BLaER1 (cell line): ENCODE data around the gene FNDC5.

ENCODE experiments used
- H3K27ac ChIP-seq: shearing (Covaris generic); formaldehyde crosslinking; 2 replicates; pipeline ENCODE4 v1.8.1; 2022
- H3K27me3 ChIP-seq: shearing (Covaris generic); formaldehyde crosslinking; 2 replicates; pipeline ENCODE4 v1.8.1; 2022
- H3K36me3 ChIP-seq: shearing (Covaris generic); formaldehyde crosslinking; 2 replicates; pipeline ENCODE4 v1.8.1; 2022
- H3K4me1 ChIP-seq: shearing (Covaris generic); formaldehyde crosslinking; 2 replicates; pipeline ENCODE4 v1.8.1; 2022
- H3K4me2 ChIP-seq: shearing (Covaris generic); formaldehyde crosslinking; 2 replicates; pipeline ENCODE4 v1.8.1; 2022
- H3K4me3 ChIP-seq: shearing (Covaris generic); formaldehyde crosslinking; 2 replicates; pipeline ENCODE4 v1.8.1; 2022
- H3K9ac ChIP-seq: shearing (Covaris generic); formaldehyde crosslinking; 2 replicates; pipeline ENCODE4 v1.8.1; 2022
- H3K9me3 ChIP-seq: shearing (Covaris generic); formaldehyde crosslinking; 2 replicates; pipeline ENCODE4 v1.8.1; 2022
- H4K20me1 ChIP-seq: shearing (Covaris generic); formaldehyde crosslinking; 2 replicates; pipeline ENCODE4 v1.8.1; 2022
- Cebpa-rat ChIP-seq: shearing (Covaris generic); IDR thresholded peaks from 2 replicates; pipeline ENCODE4 v1.8.1; 2022

FNDC5 gene

DNA sequence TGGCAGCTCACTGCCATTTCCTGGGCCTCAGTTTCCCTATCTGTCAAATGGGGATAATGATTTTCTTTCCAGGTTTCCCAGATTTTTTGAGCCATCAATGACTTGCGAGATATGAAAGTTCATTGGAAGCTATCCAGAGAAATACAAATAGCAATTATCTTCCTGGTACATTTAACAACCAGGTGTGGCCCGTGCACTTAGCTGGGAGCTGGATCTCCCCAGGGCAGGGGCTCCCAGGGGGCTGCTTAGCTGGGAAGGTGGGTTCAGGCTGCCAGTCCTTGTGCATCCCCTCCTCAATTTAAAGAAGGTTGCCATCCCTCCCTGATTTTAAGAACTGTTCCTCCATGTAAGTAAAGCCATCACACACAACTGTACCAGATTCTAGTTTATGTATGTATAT lies 34.1 kb upstream of the FNDC5 start:
- H3K4me1 ChIP-seq, result peaks cover 16% of the 10 kb centered on the region
- no peaks in the 10 kb centered on the region for H3K27me3 ChIP-seq
- no peak for TF ChIP-seq Cebpa-rat
- H4K20me1 ChIP-seq, result no peaks in the 10 kb centered on the region
- no peak overlapping the region for H3K4me3 ChIP-seq
- H3K9ac ChIP-seq, result no peak overlapping the region
- H3K4me2 ChIP-seq, result no peak overlapping the region
- H3K36me3 ChIP-seq, result no peaks in the 10 kb centered on the region
- no peak overlapping the region for H3K27ac ChIP-seq
- no peaks in the 10 kb centered on the region for H3K9me3 ChIP-seq

DNA sequence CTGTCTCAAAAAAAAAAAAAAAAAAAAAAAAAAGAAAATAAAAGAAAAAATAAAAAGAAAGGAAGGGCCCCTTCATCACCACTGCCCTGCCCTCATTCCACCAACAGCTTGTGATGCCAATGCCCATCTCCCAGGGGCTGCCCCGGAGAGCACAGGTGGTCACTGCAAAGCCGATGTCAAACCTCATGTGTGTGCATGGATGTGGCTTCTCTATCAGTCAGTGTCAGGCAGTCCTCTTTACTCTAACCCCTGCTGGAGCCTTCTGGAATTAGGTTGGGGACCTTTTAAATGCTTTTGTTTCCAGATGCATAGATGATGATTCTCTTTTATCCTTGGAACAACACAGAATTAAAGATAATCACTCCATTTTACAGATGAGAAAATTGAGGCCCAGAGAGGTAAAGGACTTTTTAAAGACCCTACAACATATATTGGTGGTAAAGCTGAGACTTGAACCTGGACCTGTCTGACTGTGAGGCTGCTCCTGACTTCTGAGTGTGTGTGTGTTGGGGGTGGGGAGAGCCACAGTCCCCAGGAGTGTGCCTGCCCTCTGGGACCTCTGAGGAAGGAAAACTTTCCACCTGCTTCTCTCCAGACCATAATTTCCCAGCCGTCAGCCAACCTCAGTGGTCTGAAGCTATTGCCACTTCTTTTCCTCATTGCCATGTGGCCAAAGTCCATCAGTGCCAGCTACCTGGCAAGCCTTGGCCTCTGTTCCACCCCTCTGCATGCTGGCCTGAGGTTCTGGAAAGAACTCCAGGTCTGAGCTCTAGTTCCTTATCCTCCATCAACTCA lies 33.5 kb upstream of the FNDC5 start:
- no peak overlapping the region for H3K9ac ChIP-seq
- H3K9me3 ChIP-seq, result no peaks in the 10 kb centered on the region

DNA sequence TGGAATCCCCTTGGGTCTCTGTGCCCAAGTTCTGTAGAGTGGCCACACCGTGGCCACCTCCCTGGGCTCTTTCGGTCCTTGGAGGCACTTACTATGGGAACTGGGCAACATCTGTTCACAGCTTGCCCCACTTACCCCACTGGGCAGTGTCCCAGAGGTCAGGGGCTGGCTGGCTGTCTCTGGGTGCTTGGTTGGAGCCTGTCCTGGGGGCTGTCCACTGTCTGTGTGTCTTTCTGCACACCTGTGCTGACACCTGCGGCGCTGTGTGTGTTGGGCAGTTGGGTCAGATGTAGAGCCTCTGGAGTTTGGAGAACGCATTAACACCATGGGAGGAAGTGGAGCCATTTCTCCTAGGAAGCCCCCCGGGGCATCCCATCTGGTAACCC lies 31.8 kb upstream of the FNDC5 start:
- H3K27me3 ChIP-seq, result no peaks in the 10 kb centered on the region

More for the DNA sequence above, 33.5 kb upstream of the FNDC5 start:
- TF ChIP-seq Cebpa-rat, result no peak
- Histone ChIP-seq H3K4me3 (no peak overlapping the region), H3K27me3 (no peaks in the 10 kb centered on the region), H3K4me2 (no peak overlapping the region), H3K27ac (no peak overlapping the region), H3K4me1 (peaks cover 21% of the 10 kb centered on the region), H3K36me3 (no peaks in the 10 kb centered on the region), H4K20me1 (no peaks in the 10 kb centered on the region)

GRCh38 chr1:32901823-32902534 lies 31.3 kb upstream of the FNDC5 start:
- Histone ChIP-seq H3K4me1 (peaks cover 21% of the 10 kb centered on the region), H3K4me3 (peak overlapping the region; percentile 77), H3K27me3 (no peaks in the 10 kb centered on the region), H3K4me2 (peak overlapping the region; percentile 97), H3K27ac (peak overlapping the region; percentile 74), H4K20me1 (no peaks in the 10 kb centered on the region), H3K9ac (peak overlapping the region; percentile 80), H3K9me3 (no peaks in the 10 kb centered on the region), H3K36me3 (no peaks in the 10 kb centered on the region; the same call in 1 of the 2 replicates)
- TF ChIP-seq Cebpa-rat, result no peak

More for the DNA sequence above, 31.8 kb upstream of the FNDC5 start:
- peaks cover 21% of the 10 kb centered on the region for H3K4me1 ChIP-seq
- H3K4me2 ChIP-seq, result no peak overlapping the region
- H3K4me3 ChIP-seq, result no peak overlapping the region
- no peaks in the 10 kb centered on the region for H4K20me1 ChIP-seq
- H3K36me3 ChIP-seq, result no peaks in the 10 kb centered on the region; the same call in 1 of the 2 replicates
- H3K27ac ChIP-seq, result no peak overlapping the region
- TF ChIP-seq Cebpa-rat, result no peak
- H3K9me3 ChIP-seq, result no peaks in the 10 kb centered on the region
- no peak overlapping the region for H3K9ac ChIP-seq

DNA sequence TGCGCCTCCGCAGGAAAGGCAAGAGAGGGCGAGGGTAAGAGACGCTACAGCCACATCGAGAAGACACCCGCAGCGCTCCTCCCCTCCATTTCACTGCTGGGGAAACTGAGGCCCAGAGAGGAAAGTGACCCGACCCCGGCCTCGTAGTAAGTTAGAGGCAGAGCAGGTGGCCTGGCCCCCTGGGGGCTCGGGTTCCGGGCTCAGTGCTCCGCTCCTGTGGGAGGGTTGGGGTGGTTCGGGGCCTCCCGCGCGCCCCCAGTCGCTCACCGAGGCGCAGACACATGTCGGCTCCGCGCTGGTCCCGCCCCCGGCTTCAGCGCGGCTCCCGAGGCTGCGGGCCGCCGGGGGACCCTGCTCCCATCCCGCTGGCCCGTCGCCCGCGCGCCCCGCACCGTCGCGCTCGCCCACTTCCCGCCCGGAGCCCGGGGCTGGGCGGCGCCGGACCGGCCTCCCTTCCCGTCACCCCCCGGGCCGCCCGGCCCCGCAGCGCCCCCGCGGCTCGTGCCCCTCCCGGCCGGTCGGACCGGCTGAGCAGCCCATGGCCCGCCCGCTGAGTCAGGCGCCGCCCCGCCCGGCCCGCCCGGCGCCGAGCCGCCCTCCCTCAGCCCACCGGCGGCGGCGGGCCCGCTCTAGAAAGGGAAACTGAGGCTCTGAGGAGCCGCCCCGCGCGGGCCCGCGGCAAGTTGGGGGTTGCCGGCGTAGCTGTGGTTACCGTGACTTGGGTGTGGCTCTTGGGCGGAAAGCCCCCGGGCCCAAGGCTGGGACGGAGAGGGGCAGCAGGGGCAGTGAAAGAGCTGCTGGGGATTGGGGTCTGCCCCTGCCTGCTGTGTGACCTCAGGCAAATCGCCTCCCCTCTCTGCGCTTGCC lies 30.5 kb upstream of the FNDC5 start, which contains the start of gene TMEM54:
Gene TMEM54, minus strand, starts transcription at position 434 of the 867 bp plus-strand sequence. Its CDS starts 151 bp downstream, at position 283.
- Histone ChIP-seq H3K4me2 (peak within 1 kb of the TSS; percentile 97), H3K9me3 (no peaks in the 10 kb centered on the region), H4K20me1 (no peaks in the 10 kb centered on the region), H3K36me3 (no peaks in the 10 kb centered on the region; the same call in 1 of the 2 replicates), H3K9ac (peak within 1 kb of the TSS; percentile 80), H3K27me3 (no peaks in the 10 kb centered on the region), H3K4me3 (peak within 1 kb of the TSS; percentile 77), H3K4me1 (peaks cover 21% of the 10 kb centered on the region), H3K27ac (peak within 1 kb of the TSS; percentile 74)
- no peak for TF ChIP-seq Cebpa-rat

DNA sequence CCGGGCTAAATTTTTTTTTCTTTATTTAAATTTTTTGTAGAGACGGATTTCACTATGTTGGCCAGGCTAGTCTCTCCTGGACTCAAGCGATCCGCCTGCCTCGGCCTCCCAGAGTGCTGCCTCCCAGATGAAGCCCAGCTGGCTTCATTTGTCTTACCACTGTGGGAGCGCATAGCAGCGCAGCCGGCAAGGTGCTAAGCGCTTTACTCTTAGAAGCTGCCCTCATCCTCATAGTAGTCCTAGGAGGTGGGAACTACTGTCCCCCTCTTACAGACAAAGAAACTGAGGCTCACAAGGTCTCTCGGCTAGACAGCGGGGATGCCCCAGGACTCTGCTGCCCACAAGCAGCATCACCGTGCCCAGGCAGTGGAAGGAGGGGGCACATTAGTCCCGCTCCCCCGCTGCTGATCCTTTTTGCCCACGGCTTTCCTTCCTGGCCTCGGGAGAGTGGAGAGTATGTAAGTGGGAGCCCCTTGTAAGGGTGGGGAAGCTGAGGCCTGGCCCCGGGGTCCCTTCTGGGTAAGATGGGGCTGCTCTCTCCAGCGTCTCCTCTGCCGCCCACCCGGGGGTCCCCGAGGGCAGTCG lies 29.8 kb upstream of the FNDC5 start:
- no peaks in the 10 kb centered on the region for H3K9me3 ChIP-seq
- H3K4me2 ChIP-seq, result peak overlapping the region; percentile 97
- H3K36me3 ChIP-seq, result peaks cover 5% of the 10 kb centered on the region; the same call in 1 of the 2 replicates
- H3K4me1 ChIP-seq, result peaks cover 21% of the 10 kb centered on the region
- peak overlapping the region; percentile 80 for H3K9ac ChIP-seq
- H3K4me3 ChIP-seq, result peak overlapping the region; percentile 77
- H3K27ac ChIP-seq, result peak overlapping the region; percentile 74
- TF ChIP-seq Cebpa-rat, result no peak
- H4K20me1 ChIP-seq, result peaks cover 5% of the 10 kb centered on the region; the same call in 1 of the 2 replicates
- no peaks in the 10 kb centered on the region for H3K27me3 ChIP-seq

DNA sequence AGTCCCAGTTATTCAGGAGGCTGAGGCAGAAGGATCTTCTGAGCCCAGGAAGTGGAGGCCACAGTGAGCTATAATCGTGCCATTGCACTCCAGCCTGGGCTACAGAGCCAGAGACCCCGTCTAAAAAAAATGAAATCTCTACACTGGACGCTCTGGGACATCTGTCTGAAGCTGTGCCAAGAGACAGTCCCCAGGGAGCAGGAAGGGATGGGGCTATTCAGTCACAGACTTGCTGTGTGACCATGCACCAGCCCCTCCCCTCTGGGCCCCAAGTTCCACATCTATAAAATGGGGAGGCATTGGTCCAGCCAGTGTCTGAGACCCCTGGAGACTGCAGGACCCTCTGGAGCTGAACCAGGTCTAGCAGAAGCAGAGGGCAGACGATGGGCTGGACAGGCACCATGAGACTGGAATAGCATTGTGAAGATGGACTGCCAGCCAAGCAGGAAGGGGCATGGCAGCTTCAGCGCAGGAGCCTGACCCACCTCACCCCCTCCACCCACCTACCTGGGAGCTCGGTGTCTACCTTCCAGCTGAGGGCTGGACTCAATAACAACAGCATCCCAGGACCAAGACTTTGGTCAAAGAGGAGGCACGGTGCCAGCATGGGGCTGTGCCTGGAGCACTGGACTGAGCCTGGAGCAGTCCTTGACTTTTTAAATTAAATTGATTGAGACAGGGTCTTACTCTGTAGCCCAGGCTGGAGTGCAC lies 29.0 kb upstream of the FNDC5 start:
- Histone ChIP-seq H4K20me1 (peaks cover 8% of the 10 kb centered on the region; the same call in 1 of the 2 replicates), H3K4me1 (peaks cover 21% of the 10 kb centered on the region), H3K9me3 (no peaks in the 10 kb centered on the region), H3K9ac (no peak overlapping the region; the same call in 1 of the 2 replicates), H3K27me3 (no peaks in the 10 kb centered on the region; the same call in 1 of the 2 replicates), H3K36me3 (peaks cover 12% of the 10 kb centered on the region), H3K4me3 (no peak overlapping the region), H3K4me2 (peak overlapping the region; percentile 97), H3K27ac (no peak overlapping the region)
- TF ChIP-seq Cebpa-rat, result no peak

DNA sequence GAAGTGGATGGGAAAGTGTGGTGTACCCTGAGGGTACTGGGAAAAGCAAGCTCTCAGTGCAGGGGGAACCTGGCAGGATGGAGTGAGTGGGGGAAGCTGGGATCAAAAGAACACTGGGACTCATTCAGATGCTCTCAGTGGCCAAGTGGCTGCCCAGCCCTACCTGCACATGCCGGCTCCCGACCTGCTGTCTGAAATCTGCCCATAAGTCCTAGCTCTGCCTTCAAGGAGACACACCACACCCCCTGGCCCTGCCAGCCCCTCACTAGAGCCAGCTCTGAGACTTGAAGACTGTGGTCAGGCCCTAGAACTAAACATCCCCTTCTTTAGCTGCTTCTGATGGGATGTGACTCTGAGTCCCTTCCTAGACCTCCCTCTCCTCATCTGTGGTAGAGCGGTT lies 28.2 kb upstream of the FNDC5 start:
- no peak for TF ChIP-seq Cebpa-rat
- Histone ChIP-seq H3K27ac (no peak overlapping the region), H3K4me2 (no peak overlapping the region)

More for the DNA sequence above, 28.2 kb upstream of the FNDC5 start:
- Histone ChIP-seq H3K9ac (no peak overlapping the region), H3K4me3 (no peak overlapping the region), H3K9me3 (no peaks in the 10 kb centered on the region), H4K20me1 (peaks cover 8% of the 10 kb centered on the region; the same call in 1 of the 2 replicates), H3K36me3 (peaks cover 15% of the 10 kb centered on the region), H3K4me1 (peaks cover 20% of the 10 kb centered on the region), H3K27me3 (peaks cover 6% of the 10 kb centered on the region; the same call in 1 of the 2 replicates)
